ENCODE results near the gene DHODH. TPM values are rescaled to one million over a fixed set of nuclear protein-coding genes. Genes with fewer than 3 reads are reported as not detected.
"Not testable (repeated sequence)": the region's sequence is repeated elsewhere in the genome, so short reads cannot be mapped to it uniquely, and the experiment has no call there.

Gene DHODH
- total and polyA plus RNA-seq, 2 of the 13 experiments (the other 11 are each of a cell fraction or from before 2014, with no cell fraction given), result 10.7 to 16.4 TPM

DNA sequence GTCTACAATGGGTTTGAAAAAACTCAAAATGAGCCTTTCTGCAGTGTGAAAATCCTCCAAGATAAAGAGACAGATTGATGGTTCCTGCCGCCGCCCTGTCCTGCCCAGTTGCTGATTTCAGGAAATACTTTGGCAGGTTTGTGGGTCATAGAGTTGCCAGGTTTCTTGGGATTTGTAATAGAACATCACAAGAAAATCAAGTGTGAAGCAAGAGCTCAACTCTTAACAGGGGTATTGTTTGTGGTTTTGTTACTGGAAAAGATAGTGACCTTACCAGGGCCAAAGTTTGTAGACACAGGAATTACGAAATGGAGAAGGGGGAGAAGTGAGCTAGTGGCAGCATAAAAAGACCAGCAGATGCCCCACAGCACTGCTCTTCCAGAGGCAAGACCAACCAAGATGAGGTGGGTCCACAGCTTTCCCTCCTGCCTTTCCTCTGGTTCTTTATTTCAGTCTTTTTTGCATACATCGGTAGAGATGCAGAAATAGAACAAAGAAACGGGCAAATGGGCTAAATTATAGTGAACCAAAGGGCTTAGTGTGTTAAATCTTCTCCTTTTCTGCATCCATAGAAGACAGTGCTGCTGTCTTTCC, 45.8 kb downstream of the DHODH start, which contains the start of gene HP (continued):
- TF ChIP-seq, protein P1, sequence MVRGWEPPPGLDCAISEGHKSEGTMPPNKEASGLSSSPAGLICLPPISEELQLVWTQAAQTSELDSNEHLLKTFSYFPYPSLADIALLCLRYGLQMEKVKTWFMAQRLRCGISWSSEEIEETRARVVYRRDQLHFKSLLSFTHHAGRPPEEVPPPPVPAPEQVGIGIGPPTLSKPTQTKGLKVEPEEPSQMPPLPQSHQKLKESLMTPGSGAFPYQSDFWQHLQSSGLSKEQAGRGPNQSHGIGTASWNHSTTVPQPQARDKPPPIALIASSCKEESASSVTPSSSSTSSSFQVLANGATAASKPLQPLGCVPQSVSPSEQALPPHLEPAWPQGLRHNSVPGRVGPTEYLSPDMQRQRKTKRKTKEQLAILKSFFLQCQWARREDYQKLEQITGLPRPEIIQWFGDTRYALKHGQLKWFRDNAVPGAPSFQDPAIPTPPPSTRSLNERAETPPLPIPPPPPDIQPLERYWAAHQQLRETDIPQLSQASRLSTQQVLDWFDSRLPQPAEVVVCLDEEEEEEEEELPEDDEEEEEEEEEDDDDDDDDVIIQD (CRISPR knock-in tag; IDR thresholded peaks at IDR 0.05; ENCODE audit: low read depth), result peak; percentile 38; the same call in 1 of the 2 replicates
- TF ChIP-seq HDAC1 (CRISPR knock-in tag; IDR thresholded peaks at IDR 0.05) (peak; percentile 55), ZNF792 (CRISPR knock-in tag; IDR thresholded peaks at IDR 0.05) (peak; percentile 100), SOX6 (CRISPR knock-in tag; IDR thresholded peaks at IDR 0.05) (peak; percentile 97), MAF1 (CRISPR knock-in tag; IDR thresholded peaks at IDR 0.05; ENCODE audit: borderline replicate concordance) (peak; percentile 68; the same call in 1 of the 2 replicates), GATA4 (IDR thresholded peaks at IDR 0.05; ENCODE audit: borderline replicate concordance, low read depth) (peak; percentile 50; the same call in 1 of the 2 replicates), ZNF614 (CRISPR knock-in tag; IDR thresholded peaks at IDR 0.05; ENCODE audit: borderline replicate concordance) (0 out of 2 replicates have a peak, but pooled peaks have one; percentile 42), SSRP1 (CRISPR knock-in tag; IDR thresholded peaks at IDR 0.05) (peak; percentile 57; the same call in 1 of the 2 replicates), NCOA2 (CRISPR knock-in tag; IDR thresholded peaks at IDR 0.05) (peak; percentile 95), EHMT2 (IDR thresholded peaks at IDR 0.05; ENCODE audit: borderline replicate concordance, low read depth, low read length) (peak; percentile 20; the same call in 1 of the 2 replicates), NR2F6 (IDR thresholded peaks at IDR 0.05) (peak; percentile 67), NR2F6 (CRISPR knock-in tag; IDR thresholded peaks at IDR 0.05) (peak; percentile 77), ASH2L (IDR thresholded peaks at IDR 0.05; ENCODE audit: insufficient read length, low read depth, low read length) (peak; percentile 45), CEBPG (CRISPR knock-in tag; IDR thresholded peaks at IDR 0.05) (peak; percentile 92), KAT8 (CRISPR knock-in tag; IDR thresholded peaks at IDR 0.05) (peak; percentile 66; the same call in 1 of the 2 replicates), KDM6A (CRISPR knock-in tag; IDR thresholded peaks at IDR 0.05; ENCODE audit: low read depth) (peak; percentile 66), HMG20B (CRISPR knock-in tag; conservative IDR thresholded peaks at IDR 0.05) (peak; percentile 30; the same call in 1 of the 2 replicates)
- TF ChIP-seq, protein P2, sequence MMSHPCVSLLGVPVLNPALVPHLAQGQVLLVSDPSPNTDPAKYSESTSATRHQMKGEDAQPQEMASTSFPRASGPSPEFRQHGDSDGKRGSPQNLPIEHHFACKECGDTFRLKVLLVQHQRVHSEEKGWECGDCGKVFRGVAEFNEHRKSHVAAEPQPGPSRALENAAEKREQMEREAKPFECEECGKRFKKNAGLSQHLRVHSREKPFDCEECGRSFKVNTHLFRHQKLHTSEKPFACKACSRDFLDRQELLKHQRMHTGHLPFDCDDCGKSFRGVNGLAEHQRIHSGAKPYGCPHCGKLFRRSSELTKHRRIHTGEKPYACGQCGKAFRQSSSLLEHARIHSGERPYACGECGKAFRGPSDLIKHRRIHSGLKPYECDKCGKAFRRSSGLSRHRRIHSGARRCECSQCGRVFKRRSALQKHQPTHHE (CRISPR knock-in tag; IDR thresholded peaks at IDR 0.05; ENCODE audit: borderline replicate concordance), result peak; percentile 49; the same call in 1 of the 2 replicates
- TF ChIP-seq SOX6 (IDR thresholded peaks at IDR 0.05), result not testable (repeated sequence)
- TF ChIP-seq, protein P3, sequence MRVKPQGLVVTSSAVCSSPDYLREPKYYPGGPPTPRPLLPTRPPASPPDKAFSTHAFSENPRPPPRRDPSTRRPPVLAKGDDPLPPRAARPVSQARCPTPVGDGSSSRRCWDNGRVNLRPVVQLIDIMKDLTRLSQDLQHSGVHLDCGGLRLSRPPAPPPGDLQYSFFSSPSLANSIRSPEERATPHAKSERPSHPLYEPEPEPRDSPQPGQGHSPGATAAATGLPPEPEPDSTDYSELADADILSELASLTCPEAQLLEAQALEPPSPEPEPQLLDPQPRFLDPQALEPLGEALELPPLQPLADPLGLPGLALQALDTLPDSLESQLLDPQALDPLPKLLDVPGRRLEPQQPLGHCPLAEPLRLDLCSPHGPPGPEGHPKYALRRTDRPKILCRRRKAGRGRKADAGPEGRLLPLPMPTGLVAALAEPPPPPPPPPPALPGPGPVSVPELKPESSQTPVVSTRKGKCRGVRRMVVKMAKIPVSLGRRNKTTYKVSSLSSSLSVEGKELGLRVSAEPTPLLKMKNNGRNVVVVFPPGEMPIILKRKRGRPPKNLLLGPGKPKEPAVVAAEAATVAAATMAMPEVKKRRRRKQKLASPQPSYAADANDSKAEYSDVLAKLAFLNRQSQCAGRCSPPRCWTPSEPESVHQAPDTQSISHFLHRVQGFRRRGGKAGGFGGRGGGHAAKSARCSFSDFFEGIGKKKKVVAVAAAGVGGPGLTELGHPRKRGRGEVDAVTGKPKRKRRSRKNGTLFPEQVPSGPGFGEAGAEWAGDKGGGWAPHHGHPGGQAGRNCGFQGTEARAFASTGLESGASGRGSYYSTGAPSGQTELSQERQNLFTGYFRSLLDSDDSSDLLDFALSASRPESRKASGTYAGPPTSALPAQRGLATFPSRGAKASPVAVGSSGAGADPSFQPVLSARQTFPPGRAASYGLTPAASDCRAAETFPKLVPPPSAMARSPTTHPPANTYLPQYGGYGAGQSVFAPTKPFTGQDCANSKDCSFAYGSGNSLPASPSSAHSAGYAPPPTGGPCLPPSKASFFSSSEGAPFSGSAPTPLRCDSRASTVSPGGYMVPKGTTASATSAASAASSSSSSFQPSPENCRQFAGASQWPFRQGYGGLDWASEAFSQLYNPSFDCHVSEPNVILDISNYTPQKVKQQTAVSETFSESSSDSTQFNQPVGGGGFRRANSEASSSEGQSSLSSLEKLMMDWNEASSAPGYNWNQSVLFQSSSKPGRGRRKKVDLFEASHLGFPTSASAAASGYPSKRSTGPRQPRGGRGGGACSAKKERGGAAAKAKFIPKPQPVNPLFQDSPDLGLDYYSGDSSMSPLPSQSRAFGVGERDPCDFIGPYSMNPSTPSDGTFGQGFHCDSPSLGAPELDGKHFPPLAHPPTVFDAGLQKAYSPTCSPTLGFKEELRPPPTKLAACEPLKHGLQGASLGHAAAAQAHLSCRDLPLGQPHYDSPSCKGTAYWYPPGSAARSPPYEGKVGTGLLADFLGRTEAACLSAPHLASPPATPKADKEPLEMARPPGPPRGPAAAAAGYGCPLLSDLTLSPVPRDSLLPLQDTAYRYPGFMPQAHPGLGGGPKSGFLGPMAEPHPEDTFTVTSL (CRISPR knock-in tag; IDR thresholded peaks at IDR 0.05; ENCODE audit: borderline replicate concordance), result peak; percentile 46; the same call in 1 of the 2 replicates
- TF ChIP-seq, protein P4, sequence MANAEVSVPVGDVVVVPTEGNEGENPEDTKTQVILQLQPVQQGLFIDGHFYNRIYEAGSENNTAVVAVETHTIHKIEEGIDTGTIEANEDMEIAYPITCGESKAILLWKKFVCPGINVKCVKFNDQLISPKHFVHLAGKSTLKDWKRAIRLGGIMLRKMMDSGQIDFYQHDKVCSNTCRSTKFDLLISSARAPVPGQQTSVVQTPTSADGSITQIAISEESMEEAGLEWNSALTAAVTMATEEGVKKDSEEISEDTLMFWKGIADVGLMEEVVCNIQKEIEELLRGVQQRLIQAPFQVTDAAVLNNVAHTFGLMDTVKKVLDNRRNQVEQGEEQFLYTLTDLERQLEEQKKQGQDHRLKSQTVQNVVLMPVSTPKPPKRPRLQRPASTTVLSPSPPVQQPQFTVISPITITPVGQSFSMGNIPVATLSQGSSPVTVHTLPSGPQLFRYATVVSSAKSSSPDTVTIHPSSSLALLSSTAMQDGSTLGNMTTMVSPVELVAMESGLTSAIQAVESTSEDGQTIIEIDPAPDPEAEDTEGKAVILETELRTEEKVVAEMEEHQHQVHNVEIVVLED (CRISPR knock-in tag; IDR thresholded peaks at IDR 0.05; ENCODE audit: borderline replicate concordance), result 0 out of 2 replicates have a peak, but pooled peaks have one; percentile 21
